ENCODE data around the gene GSN. TPM values are rescaled to one million over a fixed set of nuclear protein-coding genes. Genes with fewer than 3 reads are reported as not detected.

The GSN gene
- total and polyA plus RNA-seq, 4 donors = 18.8 to 402 (median 51.6) TPM

GRCh38 chr9:121261755-121262154 lies 6.2 kb upstream of the GSN start:
- no peaks in the 10 kb centered on the region for H3K27me3 ChIP-seq (ENCODE audit: control insufficient read depth in 4 of 4, insufficient read depth in 4 of 4, low read length in 3 of 4)
- WGBS = 91% methylated on average over 1 of the region's 1 CpG
- H3K36me3 ChIP-seq (ENCODE audit: control insufficient read depth in 4 of 4, insufficient read depth in 3 of 4, low read depth in 1 of 4, low read length in 3 of 4) = no peaks in the 10 kb centered on the region
- H3K4me3 ChIP-seq (ENCODE audit: low read depth in 1 of 3, low read length in 3 of 3) = no peak overlapping the region
- no peak for DNase-seq (ENCODE audit: low spot score)
- no peaks in the 10 kb centered on the region for H3K4me1 ChIP-seq (ENCODE audit: control insufficient read depth in 4 of 4, insufficient read depth in 4 of 4, low read length in 3 of 4)
- H3K27ac ChIP-seq (ENCODE audit: low read depth in 1 of 2, low read length in 2 of 2) = no peak overlapping the region
- H3K9ac ChIP-seq (ENCODE audit: low read depth in 1 of 2, low read length in 2 of 2) = no peak overlapping the region
- H3K9me3 ChIP-seq (ENCODE audit: control insufficient read depth in 4 of 4, low read length in 3 of 4) = no peaks in the 10 kb centered on the region
- TF ChIP-seq FOXA2 (IDR thresholded peaks at IDR 0.05) (no peak), SP1 (IDR thresholded peaks at IDR 0.05) (no peak), YY1 (IDR thresholded peaks at IDR 0.05) (no peak), ZBTB33 (IDR thresholded peaks at IDR 0.05) (no peak), NR2F2 (IDR thresholded peaks at IDR 0.05) (no peak), ATF3 (IDR thresholded peaks at IDR 0.05) (no peak), JUND (IDR thresholded peaks at IDR 0.05) (no peak), HNF4A (conservative IDR thresholded peaks at IDR 0.05) (no peak)

GRCh38 chr9:121262423-121262822 lies 5.5 kb upstream of the GSN start:
- TF ChIP-seq MAX (IDR thresholded peaks at IDR 0.05) (no peak), HNF4A (conservative IDR thresholded peaks at IDR 0.05) (no peak), CTCF (IDR thresholded peaks at IDR 0.05; ENCODE audit: low read depth, low read length, missing input control) (no peak), SP1 (IDR thresholded peaks at IDR 0.05) (no peak), RAD21 (IDR thresholded peaks at IDR 0.05) (no peak), GABPA (IDR thresholded peaks at IDR 0.05 in 1 of 2, conservative IDR thresholded peaks at IDR 0.05 in 1 of 2) (no peak), HNF4G (IDR thresholded peaks at IDR 0.05) (no peak), REST (IDR thresholded peaks at IDR 0.05) (no peak), EGR1 (IDR thresholded peaks at IDR 0.05; ENCODE audit: low read depth in 2 of 2) (no peak), FOXA1 (IDR thresholded peaks at IDR 0.05) (no peak), NR2F2 (IDR thresholded peaks at IDR 0.05) (no peak), JUND (IDR thresholded peaks at IDR 0.05) (no peak), YY1 (IDR thresholded peaks at IDR 0.05) (no peak), FOXA2 (IDR thresholded peaks at IDR 0.05) (no peak), ZBTB33 (IDR thresholded peaks at IDR 0.05) (no peak), ATF3 (IDR thresholded peaks at IDR 0.05) (no peak), TAF1 (conservative IDR thresholded peaks at IDR 0.05) (no peak), RXRA (IDR thresholded peaks at IDR 0.05) (no peak)
- Histone ChIP-seq H3K4me1 (ENCODE audit: control insufficient read depth in 4 of 4, insufficient read depth in 4 of 4, low read length in 3 of 4) (peaks cover 0 to 1% (median under 1%) of the 10 kb centered on the region in 4 donors), H3K9me3 (ENCODE audit: control insufficient read depth in 4 of 4, low read length in 3 of 4) (no peaks in the 10 kb centered on the region), H3K36me3 (ENCODE audit: control insufficient read depth in 4 of 4, insufficient read depth in 3 of 4, low read depth in 1 of 4, low read length in 3 of 4) (no peaks in the 10 kb centered on the region), H3K4me3 (ENCODE audit: low read depth in 1 of 3, low read length in 3 of 3) (no peak overlapping the region), H3K9ac (ENCODE audit: low read depth in 1 of 2, low read length in 2 of 2) (no peak overlapping the region), H3K27ac (ENCODE audit: low read depth in 1 of 2, low read length in 2 of 2) (no peak overlapping the region), H3K27me3 (ENCODE audit: control insufficient read depth in 4 of 4, insufficient read depth in 4 of 4, low read length in 3 of 4) (no peaks in the 10 kb centered on the region)
- 98% methylated on average over 1 of the region's 1 CpG for WGBS
- no peak for DNase-seq (ENCODE audit: low spot score)
